Measurements from ENCODE around the gene AQP2. TPM values are rescaled to one million over a fixed set of nuclear protein-coding genes. Genes with fewer than 3 reads are reported as not detected.

Gene AQP2
- total and polyA plus RNA-seq, 2 experiments from 2014 or later = 0.07 TPM; not detected in 1

GRCh38 chr12:49924628-49925246 lies 25.8 kb upstream of the AQP2 start:
- Mint-ChIP-seq H3K4me3 (no peak overlapping the region), H3K36me3 (ENCODE audit: low read depth) (no peaks in the 10 kb centered on the region), H3K4me1 (no peaks in the 10 kb centered on the region; the same call in 2 of the 3 replicates), H3K27me3 (ENCODE audit: insufficient read depth, low read depth, poor library complexity) (peaks cover 8% of the 10 kb centered on the region), H3K27ac (no peak overlapping the region), H3K9me3 (no peaks in the 10 kb centered on the region)
- H3K79me2 ChIP-seq (replicated peaks; ENCODE audit: insufficient read depth) = no peaks in the 10 kb centered on the region
- H3K36me3 ChIP-seq (ENCODE audit: insufficient read depth) = no peaks in the 10 kb centered on the region
- no peaks in the 10 kb centered on the region for H4K20me1 ChIP-seq (replicated peaks; ENCODE audit: insufficient read depth)
- H3K27me3 ChIP-seq (ENCODE audit: insufficient read depth) = no peaks in the 10 kb centered on the region
- no peak overlapping the region for H3K4me2 ChIP-seq
- H2AFZ ChIP-seq = no peak overlapping the region
- ATAC-seq (no peak), DNase-seq (ENCODE audit: low spot score) (no peak)
- no peaks in the 10 kb centered on the region for H3K4me1 ChIP-seq (ENCODE audit: insufficient read depth)
- H3F3A ChIP-seq (replicated peaks; ENCODE audit: low read depth) = no peaks in the 10 kb centered on the region
- no peaks in the 10 kb centered on the region for H3K9me2 ChIP-seq (ENCODE audit: insufficient read depth)
- no peak overlapping the region for H3K4me3 ChIP-seq
- no peak overlapping the region for H3K27ac ChIP-seq (ENCODE audit: low read depth)
- TF ChIP-seq EZH2 (IDR thresholded peaks at IDR 0.05; ENCODE audit: low read depth, unreplicated experiment) = no peak
- TF ChIP-seq CTCF (conservative IDR thresholded peaks at IDR 0.05; ENCODE audit: low read depth in 2 of 2) = no peak
- TF ChIP-seq EZH2phosphoT487 (IDR thresholded peaks at IDR 0.05; ENCODE audit: unreplicated experiment) = no peak
- TF ChIP-seq ZNF114 (CRISPR knock-in tag; IDR thresholded peaks at IDR 0.05) = no peak
- no peak for TF ChIP-seq NANOG (IDR thresholded peaks at IDR 0.05; ENCODE audit: borderline replicate concordance)
- no peak for TF ChIP-seq POLR2AphosphoS5 (IDR thresholded peaks at IDR 0.05; ENCODE audit: low read depth)
- no peak for TF ChIP-seq JUNB (IDR thresholded peaks at IDR 0.05; ENCODE audit: unreplicated experiment)
- no peak for TF ChIP-seq ZNF462 (CRISPR knock-in tag; IDR thresholded peaks at IDR 0.05)
- TF ChIP-seq STAT1 (IDR thresholded peaks at IDR 0.05; ENCODE audit: unreplicated experiment) = no peak
- no peak for TF ChIP-seq ETS1 (IDR thresholded peaks at IDR 0.05)
- no peak for TF ChIP-seq CREB1 (CRISPR knock-in tag; IDR thresholded peaks at IDR 0.05; ENCODE audit: low read depth)

All from GM23338 (cell line).